Epithelial cell of esophagus (primary cell): ENCODE data around the gene TLR4.
A peak's percentile ranks its signal among the peaks of the same experiment; 100 is the strongest.

Experiments used
- DNase-seq: peaks from one replicate; pipeline ENCODE4 v3.0.0; 2010; ENCODE audit warnings: low read depth
- H3K4me3 ChIP-seq: 2 replicates; pipeline ENCODE4 v1.5.1; 2011; ENCODE audit warnings: mild to moderate bottlenecking, low read length, control low read depth
- CTCF ChIP-seq: IDR thresholded peaks from 2 replicates; pipeline ENCODE4 v1.5.1; 2011; ENCODE audit warnings: low read depth, mild to moderate bottlenecking, low read length, control low read depth, inconsistent platforms; ENCODE audit not compliant: insufficient read depth; ENCODE audit errors: missing control alignments

The TLR4 gene

GRCh38 chr9:117704024-117704575 lies at the start of gene TLR4:
Gene TLR4 (plus strand): TSS chr9:117704403. CDS start chr9:117704473, 70 bp downstream.
- H3K4me3 ChIP-seq: no peak within 1 kb of the TSS
- DNase-seq: peak; percentile 4
- no peak for TF ChIP-seq CTCF

GRCh38 chr9:117656002-117656401 lies 48.2 kb upstream of the TLR4 start:
- no peak for DNase-seq
- TF ChIP-seq CTCF: no peak
- H3K4me3 ChIP-seq: no peak overlapping the region

GRCh38 chr9:117662651-117663050 lies 41.6 kb upstream of the TLR4 start:
- no peak for DNase-seq
- no peak for TF ChIP-seq CTCF

GRCh38 chr9:117664419-117664818 lies 39.8 kb upstream of the TLR4 start:
- DNase-seq: no peak
- TF ChIP-seq CTCF: no peak
- no peak overlapping the region for H3K4me3 ChIP-seq

More at GRCh38 chr9:117662651-117663050, 41.6 kb upstream of the TLR4 start:
- H3K4me3 ChIP-seq: no peak overlapping the region

GRCh38 chr9:117665601-117666385 lies 38.4 kb upstream of the TLR4 start:
- no peak for DNase-seq
- no peak for TF ChIP-seq CTCF
- H3K4me3 ChIP-seq: no peak overlapping the region

GRCh38 chr9:117671468-117671867 lies 32.7 kb upstream of the TLR4 start:
- no peak for TF ChIP-seq CTCF
- no peak overlapping the region for H3K4me3 ChIP-seq
- DNase-seq: no peak
